SK-N-SH treated with all-trans-retinoic acid at 6 μM for 48 hours (cell line): ENCODE data around the gene UGT1A4.
"Not testable (repeated sequence)": the region's sequence is repeated elsewhere in the genome, so short reads cannot be mapped to it uniquely, and the experiment has no call there.

Source experiments
- ATAC-seq: fragments of 200-7000 bp; cut with Tn5 transposase; 3 replicates; pipeline ENCODE4 v1.9.1; 2020; ENCODE audit warnings: mild to moderate bottlenecking, moderate library complexity
- ARNTL ChIP-seq: fragments of 450-650 bp; formaldehyde crosslinking; IDR thresholded peaks from 2 replicates; pipeline ENCODE4 v1.5.0; 2020; ENCODE audit warnings: low read depth, mild to moderate bottlenecking, moderate library complexity, borderline replicate concordance
- BACH2 ChIP-seq: fragments of 250-450 bp; sonication (Bioruptor Pico); IDR thresholded peaks from 2 replicates; pipeline ENCODE4 v1.9.0; 2021; ENCODE audit warnings: mild to moderate bottlenecking, borderline replicate concordance
- CREB5 ChIP-seq: fragments of 250-450 bp; sonication (Bioruptor Pico); IDR thresholded peaks from 2 replicates; pipeline ENCODE4 v1.5.1; 2020; ENCODE audit warnings: low read depth, mild to moderate bottlenecking, moderate library complexity
- CSDC2 ChIP-seq: fragments of 250-450 bp; sonication (Bioruptor Pico); IDR thresholded peaks from 2 replicates; pipeline ENCODE4 v1.5.0; 2020; ENCODE audit warnings: mild to moderate bottlenecking, moderate library complexity
- ESRRG ChIP-seq: fragments of 250-450 bp; sonication (Bioruptor Pico); IDR thresholded peaks from 2 replicates; pipeline ENCODE4 v1.6.1; 2021; ENCODE audit warnings: mild to moderate bottlenecking
- GLIS3 ChIP-seq: fragments of 250-450 bp; sonication (Bioruptor Pico); IDR thresholded peaks from 2 replicates; pipeline ENCODE4 v1.5.0; 2020; ENCODE audit warnings: mild to moderate bottlenecking, moderate library complexity
- ISL1 ChIP-seq: fragments of 250-450 bp; sonication (Bioruptor Pico); IDR thresholded peaks from 2 replicates; pipeline ENCODE4 v2.1.2; 2022; ENCODE audit warnings: mild to moderate bottlenecking, moderate library complexity
- OSR1 ChIP-seq: fragments of 250-450 bp; sonication (Bioruptor Pico); IDR thresholded peaks from 2 replicates; pipeline ENCODE4 v1.8.0; 2022; ENCODE audit warnings: moderate library complexity, mild to moderate bottlenecking, inconsistent platforms
- PPARA ChIP-seq: fragments of 250-450 bp; sonication (Bioruptor Pico); IDR thresholded peaks from 2 replicates; pipeline ENCODE4 v1.5.0; 2020; ENCODE audit warnings: mild to moderate bottlenecking, borderline replicate concordance
- SNAI2 ChIP-seq: fragments of 250-450 bp; sonication (Bioruptor Pico); IDR thresholded peaks from 2 replicates; pipeline ENCODE4 v1.5.0; 2020; ENCODE audit warnings: mild to moderate bottlenecking, moderate library complexity
- TCF4 ChIP-seq: fragments of 250-450 bp; sonication (Bioruptor Pico); IDR thresholded peaks from 2 replicates; pipeline ENCODE4 v1.8.0; 2021; ENCODE audit warnings: mild to moderate bottlenecking, moderate library complexity, borderline replicate concordance
- ZFP3 ChIP-seq: fragments of 250-450 bp; sonication (Bioruptor Pico); IDR thresholded peaks from 2 replicates; pipeline ENCODE4 v1.5.0; 2020; ENCODE audit warnings: mild to moderate bottlenecking, moderate library complexity
- ZFP30 ChIP-seq: fragments of 450-650 bp; formaldehyde crosslinking; IDR thresholded peaks from 2 replicates; pipeline ENCODE4 v1.5.0; 2022; ENCODE audit warnings: mild to moderate bottlenecking, moderate library complexity
- ZNF565 ChIP-seq: fragments of 450-650 bp; formaldehyde crosslinking; conservative IDR thresholded peaks from 2 replicates; pipeline ENCODE4 v1.5.0; 2020; ENCODE audit warnings: low read depth, mild to moderate bottlenecking, moderate library complexity
- ZNF70 ChIP-seq: fragments of 450-650 bp; formaldehyde crosslinking; IDR thresholded peaks from 2 replicates; pipeline ENCODE4 v1.5.0; 2020; ENCODE audit warnings: mild to moderate bottlenecking, moderate library complexity
- TF ChIP-seq, protein P1 (sequence below): fragments of 250-450 bp; sonication (Bioruptor Pico); IDR thresholded peaks from 2 replicates; pipeline ENCODE4 v1.5.0; 2020; ENCODE audit warnings: mild to moderate bottlenecking, moderate library complexity
- TF ChIP-seq, protein P2 (sequence below): fragments of 250-450 bp; sonication (Bioruptor Pico); IDR thresholded peaks from 2 replicates; pipeline ENCODE4 v1.5.1; 2021; ENCODE audit warnings: mild to moderate bottlenecking, moderate library complexity
- TF ChIP-seq, protein P3 (sequence below): fragments of 250-450 bp; sonication (Bioruptor Pico); IDR thresholded peaks from 2 replicates; pipeline ENCODE4 v1.8.0; 2020; ENCODE audit warnings: mild to moderate bottlenecking, moderate library complexity, borderline replicate concordance

UGT1A4 gene

DNA sequence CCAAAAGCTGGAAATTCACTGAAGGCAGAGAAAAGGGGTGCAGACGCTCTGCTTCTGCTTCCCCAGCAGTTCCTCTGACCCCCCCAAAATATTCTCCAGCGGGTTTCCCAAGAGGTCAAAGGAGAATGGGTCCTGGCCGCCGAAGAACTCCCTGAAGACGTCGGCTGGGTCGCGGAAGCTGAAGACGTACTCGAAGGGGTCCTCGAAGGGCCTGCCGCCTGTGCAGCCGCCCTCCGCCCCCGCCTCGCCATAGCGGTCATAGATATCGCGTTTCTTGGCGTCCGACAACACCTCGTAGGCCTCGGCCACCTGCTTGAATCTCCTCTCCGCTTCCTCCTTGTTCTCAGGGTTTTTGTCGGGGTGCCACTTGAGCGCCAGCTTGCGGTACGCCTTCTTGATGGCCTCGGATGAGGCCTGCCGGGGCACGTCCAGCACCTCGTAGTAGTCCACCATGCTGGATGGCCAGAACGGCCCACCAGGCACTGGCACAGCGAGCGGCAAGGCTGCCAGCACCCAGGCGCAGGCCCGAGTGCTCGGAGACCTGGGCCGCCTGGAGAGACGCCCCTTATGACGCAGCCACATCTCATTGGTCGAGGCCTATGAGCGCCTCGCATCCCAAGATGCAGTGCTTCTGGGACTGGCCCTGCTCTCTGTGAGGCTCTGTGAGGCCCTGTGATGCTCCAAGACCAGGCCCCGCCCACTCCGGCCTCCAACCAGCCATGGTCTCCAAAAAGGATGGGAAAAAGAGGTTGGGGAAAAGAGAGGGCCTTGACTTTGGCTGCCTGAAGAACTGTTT, 25.1 kb downstream of the UGT1A4 start (continued):
- TF ChIP-seq CSDC2 (CRISPR knock-in tag) (no peak), TCF4 (CRISPR knock-in tag) (no peak), BACH2 (CRISPR knock-in tag) (no peak), SNAI2 (CRISPR knock-in tag) (no peak), ISL1 (CRISPR knock-in tag) (no peak), ZFP3 (CRISPR knock-in tag) (no peak), ARNTL (CRISPR knock-in tag) (no peak), PPARA (no peak), ZNF565 (CRISPR knock-in tag) (no peak)
- TF ChIP-seq, protein P1, sequence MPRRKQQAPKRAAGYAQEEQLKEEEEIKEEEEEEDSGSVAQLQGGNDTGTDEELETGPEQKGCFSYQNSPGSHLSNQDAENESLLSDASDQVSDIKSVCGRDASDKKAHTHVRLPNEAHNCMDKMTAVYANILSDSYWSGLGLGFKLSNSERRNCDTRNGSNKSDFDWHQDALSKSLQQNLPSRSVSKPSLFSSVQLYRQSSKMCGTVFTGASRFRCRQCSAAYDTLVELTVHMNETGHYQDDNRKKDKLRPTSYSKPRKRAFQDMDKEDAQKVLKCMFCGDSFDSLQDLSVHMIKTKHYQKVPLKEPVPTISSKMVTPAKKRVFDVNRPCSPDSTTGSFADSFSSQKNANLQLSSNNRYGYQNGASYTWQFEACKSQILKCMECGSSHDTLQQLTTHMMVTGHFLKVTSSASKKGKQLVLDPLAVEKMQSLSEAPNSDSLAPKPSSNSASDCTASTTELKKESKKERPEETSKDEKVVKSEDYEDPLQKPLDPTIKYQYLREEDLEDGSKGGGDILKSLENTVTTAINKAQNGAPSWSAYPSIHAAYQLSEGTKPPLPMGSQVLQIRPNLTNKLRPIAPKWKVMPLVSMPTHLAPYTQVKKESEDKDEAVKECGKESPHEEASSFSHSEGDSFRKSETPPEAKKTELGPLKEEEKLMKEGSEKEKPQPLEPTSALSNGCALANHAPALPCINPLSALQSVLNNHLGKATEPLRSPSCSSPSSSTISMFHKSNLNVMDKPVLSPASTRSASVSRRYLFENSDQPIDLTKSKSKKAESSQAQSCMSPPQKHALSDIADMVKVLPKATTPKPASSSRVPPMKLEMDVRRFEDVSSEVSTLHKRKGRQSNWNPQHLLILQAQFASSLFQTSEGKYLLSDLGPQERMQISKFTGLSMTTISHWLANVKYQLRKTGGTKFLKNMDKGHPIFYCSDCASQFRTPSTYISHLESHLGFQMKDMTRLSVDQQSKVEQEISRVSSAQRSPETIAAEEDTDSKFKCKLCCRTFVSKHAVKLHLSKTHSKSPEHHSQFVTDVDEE (CRISPR knock-in tag), result no peak
- TF ChIP-seq, protein P2, sequence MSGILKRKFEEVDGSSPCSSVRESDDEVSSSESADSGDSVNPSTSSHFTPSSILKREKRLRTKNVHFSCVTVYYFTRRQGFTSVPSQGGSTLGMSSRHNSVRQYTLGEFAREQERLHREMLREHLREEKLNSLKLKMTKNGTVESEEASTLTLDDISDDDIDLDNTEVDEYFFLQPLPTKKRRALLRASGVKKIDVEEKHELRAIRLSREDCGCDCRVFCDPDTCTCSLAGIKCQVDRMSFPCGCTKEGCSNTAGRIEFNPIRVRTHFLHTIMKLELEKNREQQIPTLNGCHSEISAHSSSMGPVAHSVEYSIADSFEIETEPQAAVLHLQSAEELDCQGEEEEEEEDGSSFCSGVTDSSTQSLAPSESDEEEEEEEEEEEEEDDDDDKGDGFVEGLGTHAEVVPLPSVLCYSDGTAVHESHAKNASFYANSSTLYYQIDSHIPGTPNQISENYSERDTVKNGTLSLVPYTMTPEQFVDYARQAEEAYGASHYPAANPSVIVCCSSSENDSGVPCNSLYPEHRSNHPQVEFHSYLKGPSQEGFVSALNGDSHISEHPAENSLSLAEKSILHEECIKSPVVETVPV (CRISPR knock-in tag), result no peak
- TF ChIP-seq, all 23 proteins: peak for 0

- no peak for ATAC-seq
- TF ChIP-seq ZNF70 (CRISPR knock-in tag) (no peak), GLIS3 (CRISPR knock-in tag) (no peak), ESRRG (CRISPR knock-in tag) (no peak), CREB5 (CRISPR knock-in tag) (no peak), TCF4 (CRISPR knock-in tag) (no peak), OSR1 (CRISPR knock-in tag) (no peak), PPARA (no peak), SNAI2 (CRISPR knock-in tag) (no peak), ZNF565 (CRISPR knock-in tag) (no peak), ARNTL (CRISPR knock-in tag) (no peak), ZFP30 (no peak), BACH2 (CRISPR knock-in tag) (no peak), ISL1 (CRISPR knock-in tag) (no peak)
- TF ChIP-seq, protein P2 (CRISPR knock-in tag), result no peak
- TF ChIP-seq, protein P3, sequence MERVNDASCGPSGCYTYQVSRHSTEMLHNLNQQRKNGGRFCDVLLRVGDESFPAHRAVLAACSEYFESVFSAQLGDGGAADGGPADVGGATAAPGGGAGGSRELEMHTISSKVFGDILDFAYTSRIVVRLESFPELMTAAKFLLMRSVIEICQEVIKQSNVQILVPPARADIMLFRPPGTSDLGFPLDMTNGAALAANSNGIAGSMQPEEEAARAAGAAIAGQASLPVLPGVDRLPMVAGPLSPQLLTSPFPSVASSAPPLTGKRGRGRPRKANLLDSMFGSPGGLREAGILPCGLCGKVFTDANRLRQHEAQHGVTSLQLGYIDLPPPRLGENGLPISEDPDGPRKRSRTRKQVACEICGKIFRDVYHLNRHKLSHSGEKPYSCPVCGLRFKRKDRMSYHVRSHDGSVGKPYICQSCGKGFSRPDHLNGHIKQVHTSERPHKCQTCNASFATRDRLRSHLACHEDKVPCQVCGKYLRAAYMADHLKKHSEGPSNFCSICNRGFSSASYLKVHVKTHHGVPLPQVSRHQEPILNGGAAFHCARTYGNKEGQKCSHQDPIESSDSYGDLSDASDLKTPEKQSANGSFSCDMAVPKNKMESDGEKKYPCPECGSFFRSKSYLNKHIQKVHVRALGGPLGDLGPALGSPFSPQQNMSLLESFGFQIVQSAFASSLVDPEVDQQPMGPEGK (CRISPR knock-in tag), result no peak
- TF ChIP-seq, protein P1 (CRISPR knock-in tag), result no peak
Observed at GRCh38 chr2:233745073-233745755, 26.7 kb downstream of the UGT1A4 start.

DNA sequence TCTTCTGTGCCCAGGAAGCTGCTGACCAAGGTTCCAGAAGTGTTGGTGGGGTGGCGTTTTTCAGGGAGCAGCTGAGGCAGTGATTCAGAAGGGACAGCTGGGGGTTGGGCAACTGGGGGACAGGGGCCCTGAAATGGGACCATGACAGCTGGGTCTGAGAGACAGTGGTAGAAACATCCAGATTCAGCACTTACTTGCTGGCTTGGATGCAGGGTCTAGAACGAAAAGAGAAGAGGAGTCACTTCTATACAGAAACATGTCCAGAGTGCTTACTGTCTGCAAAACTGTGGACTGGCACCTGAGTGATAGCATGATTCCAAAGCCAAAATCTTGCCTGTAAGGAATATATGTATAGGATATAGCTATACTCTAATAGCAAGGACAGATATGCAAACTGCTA, 27.3 kb downstream of the UGT1A4 start:
- ATAC-seq, result not testable (repeated sequence)
